GM19025 (cell line): ENCODE measurements around the gene CD8A.
"Not testable (repeated sequence)": the region's sequence is repeated elsewhere in the genome, so short reads cannot be mapped to it uniquely, and the experiment has no call there.

Experiments used
- ATAC-seq: cut with Tn5 transposase; IDR thresholded peaks from one replicate; pipeline ENCODE4 v1.9.1; 2021; ENCODE audit warnings: mild to moderate bottlenecking, low read depth, moderate library complexity; ENCODE audit not compliant: unreplicated experiment

The CD8A gene

DNA sequence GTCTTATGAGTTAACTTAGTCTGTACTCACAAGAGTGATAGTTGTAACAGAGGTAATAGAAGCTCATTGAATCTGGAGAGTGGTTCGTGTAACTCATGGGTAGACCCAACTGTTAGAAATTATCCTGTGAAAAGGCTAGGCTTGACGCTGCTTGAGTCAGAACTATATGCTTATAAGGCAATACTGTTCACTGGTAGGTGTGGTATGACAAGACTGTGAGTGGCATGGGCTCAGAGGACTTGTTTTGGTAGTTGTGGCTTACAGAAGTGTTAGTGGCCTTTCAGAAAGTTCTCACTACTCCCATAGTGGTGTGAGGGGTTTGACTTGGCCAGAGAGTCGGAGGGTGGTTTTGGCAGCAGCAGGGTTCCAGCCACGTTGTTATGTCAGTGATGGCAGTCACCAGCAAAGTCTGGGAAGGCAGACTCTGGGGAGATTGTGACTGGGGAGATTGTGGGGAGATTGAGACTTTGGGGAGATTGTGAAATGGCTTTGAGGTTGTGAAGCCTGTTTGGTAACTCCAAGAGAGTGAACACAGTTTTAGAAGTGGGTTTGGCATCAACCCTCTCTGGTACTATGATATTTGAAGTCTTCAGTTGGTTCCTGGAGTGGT lies 48.7 kb downstream of the CD8A start:
- not testable (repeated sequence) for ATAC-seq

DNA sequence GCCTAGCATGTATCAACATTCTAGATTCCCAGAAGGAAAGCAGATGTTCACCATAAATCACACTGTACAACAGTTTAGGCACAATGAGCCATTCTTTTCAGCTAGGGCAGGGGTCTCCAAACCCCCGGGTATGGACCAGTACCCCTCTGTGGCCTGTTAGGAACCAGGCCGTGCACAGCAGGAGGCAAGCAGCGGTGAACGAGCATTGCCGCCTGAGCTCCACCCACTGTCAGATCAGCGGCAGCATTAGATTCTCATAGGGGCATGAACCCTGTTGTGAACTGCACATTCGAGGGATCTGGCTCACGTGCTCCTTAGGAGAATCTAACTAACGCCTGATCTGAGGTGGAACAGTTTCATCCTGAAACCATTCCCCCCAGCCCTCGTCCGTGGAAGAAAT lies 50.8 kb downstream of the CD8A start:
- not testable (repeated sequence) for ATAC-seq

DNA sequence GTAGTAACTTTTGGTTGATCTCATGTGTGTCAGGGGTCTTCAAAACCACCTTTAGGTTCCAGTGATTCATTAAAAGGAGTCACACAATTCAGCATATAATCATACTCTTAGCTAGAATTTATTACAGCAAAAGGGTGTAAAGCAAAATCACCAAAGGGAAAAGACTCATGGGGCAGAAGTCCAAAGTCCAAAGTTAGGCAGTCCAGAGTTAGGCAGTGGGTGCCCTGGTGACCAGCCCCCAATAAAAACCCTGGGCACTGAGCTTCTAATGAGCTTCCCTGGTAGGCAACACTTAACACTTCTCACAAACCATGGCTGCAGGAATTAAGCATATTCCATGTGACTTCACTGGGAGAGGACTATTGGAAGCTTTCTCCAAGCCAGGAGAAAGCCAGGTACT lies 51.2 kb downstream of the CD8A start:
- not testable (repeated sequence) for ATAC-seq

DNA sequence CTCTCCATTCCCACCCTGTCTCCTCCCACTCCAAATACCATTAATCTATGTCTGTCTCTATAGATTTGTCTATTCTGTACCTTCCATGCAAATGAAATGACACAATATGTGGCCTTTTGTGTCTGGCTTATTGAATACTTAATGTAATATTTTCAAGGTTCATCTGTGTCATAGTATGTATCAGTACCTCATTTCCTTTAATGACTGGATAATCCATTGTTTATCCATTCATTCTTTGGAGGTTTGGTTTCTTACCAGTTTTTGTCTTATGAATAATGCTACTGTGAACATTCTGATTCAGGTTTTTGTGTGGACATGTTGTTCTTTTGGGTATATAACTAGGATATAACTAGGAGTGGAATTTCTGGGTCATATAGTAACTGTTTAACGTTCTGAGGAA lies 55.8 kb downstream of the CD8A start:
- not testable (repeated sequence) for ATAC-seq
